Activated T-cell treated with anti-CD3 and anti-CD28 coated beads for 48 hours (primary cell): ENCODE measurements around the gene ITGA8.

Source experiments
- DNase-seq: peaks from one replicate; pipeline ENCODE4 v3.0.0-alpha.2; 2020; ENCODE audit warnings: low read depth

Gene ITGA8

GRCh38 chr10:15730341-15730740 is 10.6 kb upstream of the ITGA8 start:
- no peak for DNase-seq

- no peak for DNase-seq
These were observed 10.2 kb upstream of the ITGA8 start for GRCh38 chr10:15729890-15730289.

GRCh38 chr10:15726042-15726441 is 6.3 kb upstream of the ITGA8 start:
- DNase-seq, result no peak

GRCh38 chr10:15725603-15726002 is 5.9 kb upstream of the ITGA8 start:
- no peak for DNase-seq

GRCh38 chr10:15724683-15725082 is 5.0 kb upstream of the ITGA8 start:
- no peak for DNase-seq

- no peak for DNase-seq
These were observed 4.1 kb upstream of the ITGA8 start for GRCh38 chr10:15723803-15724202.

- no peak for DNase-seq
These were observed 1.0 kb upstream of the ITGA8 start for GRCh38 chr10:15720635-15721287.

GRCh38 chr10:15719049-15719898 is 448 bp downstream of the ITGA8 start:
- DNase-seq, result no peak

- no peak for DNase-seq
These were observed 1.1 kb downstream of the ITGA8 start for GRCh38 chr10:15718694-15719048.

- DNase-seq, result no peak
These were observed 4.0 kb downstream of the ITGA8 start for GRCh38 chr10:15715619-15716227.

- no peak for DNase-seq
These were observed 4.9 kb downstream of the ITGA8 start for GRCh38 chr10:15714847-15715246.

- no peak for DNase-seq
These were observed 6.8 kb downstream of the ITGA8 start for GRCh38 chr10:15712883-15713282.

GRCh38 chr10:15710455-15710854 is 9.3 kb downstream of the ITGA8 start:
- DNase-seq, result no peak

- DNase-seq, result no peak
These were observed 14.4 kb downstream of the ITGA8 start for GRCh38 chr10:15705298-15705697.

- DNase-seq, result no peak
These were observed 15.1 kb downstream of the ITGA8 start for GRCh38 chr10:15704581-15704968.

GRCh38 chr10:15703944-15704580 is 15.7 kb downstream of the ITGA8 start:
- DNase-seq, result no peak

GRCh38 chr10:15703151-15703880 is 16.4 kb downstream of the ITGA8 start:
- DNase-seq, result no peak

- DNase-seq, result no peak
These were observed 19.5 kb downstream of the ITGA8 start for GRCh38 chr10:15700078-15700674.

GRCh38 chr10:15695852-15696251 is 23.9 kb downstream of the ITGA8 start:
- no peak for DNase-seq

- DNase-seq, result no peak
These were observed 29.7 kb downstream of the ITGA8 start for GRCh38 chr10:15690031-15690430.

- DNase-seq, result no peak
These were observed 35.0 kb downstream of the ITGA8 start for GRCh38 chr10:15684768-15685167.

GRCh38 chr10:15681076-15681475 is 38.6 kb downstream of the ITGA8 start:
- no peak for DNase-seq
